GM12878 (cell line): ENCODE data around the gene EXOSC2. TPM values are rescaled to one million over a fixed set of nuclear protein-coding genes. Genes with fewer than 3 reads are reported as not detected.

ENCODE experiments used
- ATAC-seq: fragments of 200-7000 bp; cut with Tn5 transposase; 3 replicates; pipeline ENCODE4 v1.9.1; 2020; ENCODE audit warnings: mild to moderate bottlenecking, moderate library complexity
- BruUV-seq: library from RNA; stranded (reverse); fragments of 400-500 nt; replicated peaks from 2 replicates; lab custom pipeline; 2021; lab: Mats Ljungman, UMichigan
- CTCF ChIA-PET: fragments of 300-600 bp; sonication (Branson Sonifier 250); formaldehyde crosslinking; extraction: SDS; loops from one replicate; lab custom pipeline; 2021; ENCODE audit warnings: inconsistent platforms; lab: Yijun Ruan, JAX
- POLR2A ChIA-PET: fragments of 350-600 bp; formaldehyde crosslinking; extraction: SDS; loops from one replicate; lab custom pipeline; 2021; ENCODE audit warnings: inconsistent platforms; lab: Charles Lee
- RAD21 ChIA-PET: fragments of 300-600 bp; sonication (Branson Sonifier 250); formaldehyde crosslinking; loops from one replicate; lab custom pipeline; 2023; ENCODE audit warnings: antibody characterized with exemption; ENCODE audit not compliant: unreplicated experiment; lab: Charles Lee
- SMC1A ChIA-PET: fragments of 300-600 bp; sonication (Branson Sonifier 250); formaldehyde crosslinking; loops from one replicate; lab custom pipeline; 2023; ENCODE audit not compliant: unreplicated experiment, uncharacterized antibody; lab: Charles Lee
- DNase-seq: peaks from one replicate; pipeline ENCODE4 v3.0.0-alpha.2; 2011; ENCODE audit warnings: low read depth, low spot score
- FAIRE-seq: peaks from 3 replicates; lab custom pipeline; 2011; peaks lifted over from hg19 to GRCh38; lab: Jason Lieb, UNC
- H2AFZ ChIP-seq: 2 replicates; pipeline ENCODE4 v1.6.0; 2011; ENCODE audit warnings: low read depth, low read length, control low read depth; ENCODE audit not compliant: control insufficient read depth
- H3K27ac ChIP-seq: 2 replicates; pipeline ENCODE4 v1.5.1; 2011; ENCODE audit warnings: control low read depth; ENCODE audit not compliant: control insufficient read depth, insufficient read depth
- H3K27me3 ChIP-seq, 2 experiments: replicated peaks in 1 of 2; 2 replicates each; pipeline versions ENCODE4 v1.6.0 to v1.6.1; 2011; ENCODE audit warnings: low read length in 1 of 2; ENCODE audit not compliant: control insufficient read depth in 2 of 2, insufficient read depth in 2 of 2
- H3K36me3 ChIP-seq, 2 experiments: 2 replicates each; pipeline ENCODE4 v1.5.1; 2011; ENCODE audit warnings: low read length in 1 of 2; ENCODE audit not compliant: control insufficient read depth in 2 of 2, insufficient read depth in 2 of 2
- H3K4me1 ChIP-seq: 2 replicates; pipeline ENCODE4 v1.6.1; 2011; ENCODE audit warnings: mild to moderate bottlenecking, low read length, moderate library complexity, mixed read lengths; ENCODE audit not compliant: control insufficient read depth, insufficient read depth
- H3K4me2 ChIP-seq: 2 replicates; pipeline ENCODE4 v1.6.0; 2011; ENCODE audit warnings: control low read depth; ENCODE audit not compliant: control insufficient read depth, insufficient read depth
- H3K4me3 ChIP-seq: fragments of 200-600 bp; sonication (generic); 2 replicates; pipeline ENCODE4 v1.5.1; 2016
- H3K79me2 ChIP-seq: 2 replicates; pipeline ENCODE4 v1.6.0; 2011; ENCODE audit warnings: low read length; ENCODE audit not compliant: control insufficient read depth, insufficient read depth
- H3K9ac ChIP-seq: 2 replicates; pipeline ENCODE4 v1.8.0; 2011; ENCODE audit warnings: low read length, control low read depth, mixed read lengths; ENCODE audit not compliant: control insufficient read depth, insufficient read depth
- H3K9me3 ChIP-seq: replicated peaks from 3 replicates; pipeline ENCODE4 v1.5.1; 2011; ENCODE audit warnings: mild to moderate bottlenecking, low read length; ENCODE audit not compliant: control insufficient read depth, insufficient read depth
- H4K20me1 ChIP-seq: 2 replicates; pipeline ENCODE4 v1.6.0; 2011; ENCODE audit not compliant: control insufficient read depth, insufficient read depth
- CREB1 ChIP-seq: IDR thresholded peaks from 2 replicates; pipeline ENCODE4 v1.6.1; 2012; ENCODE audit warnings: low read depth, mild to moderate bottlenecking, inconsistent platforms
- PBX3 ChIP-seq: IDR thresholded peaks from 2 replicates; pipeline ENCODE4 v1.6.1; 2011; ENCODE audit warnings: mild to moderate bottlenecking, low read depth, low read length, moderate library complexity; ENCODE audit not compliant: insufficient replicate concordance
- POLR2AphosphoS5 ChIP-seq: IDR thresholded peaks from 2 replicates; pipeline ENCODE4 v1.6.1; 2011; ENCODE audit warnings: mild to moderate bottlenecking, low read length, inconsistent platforms
- RCOR1 ChIP-seq: conservative IDR thresholded peaks from 2 replicates; pipeline ENCODE4 v1.6.1; 2012; ENCODE audit warnings: low read depth, low read length, improper control_type of control experiment
- WGBS: methylation state at CpG from one replicate; pipeline ENCODE4 v1.1.6; 2016; ENCODE audit warnings: low lambda C conversion rate; ENCODE audit not compliant: insufficient replicate concordance, insufficient coverage; ENCODE audit errors: missing lambda C conversion rate; 5-methylcytosine and 5-hydroxymethylcytosine counted together
- in situ Hi-C: fragments of 300-500 bp; cut with MboI; formaldehyde crosslinking; loops from 9 replicates; pipeline ENCODE4 v1.14.3; 2018; ENCODE audit warnings: mixed read lengths
- intact Hi-C: fragments of 100-400 bp; cut with micrococcal nuclease; formaldehyde crosslinking; loops from one replicate; pipeline ENCODE4 v1.14.2; 2022; ENCODE audit not compliant: unreplicated experiment
- polyA plus RNA-seq, 11 experiments: library from polyadenylated mRNA; depleted of rRNA in 4 of 11; unstranded in 6 of 11; stranded (reverse) in 5 of 11; fragments of >200 nt; fragmentation: Nextera tagmentation in 4 of 11; fragmentation: Illumina TruSeq in 1 of 11; extraction: Ambion mirVana in 4 of 11; extraction: Trizol in 1 of 11; gene quantifications; 1 replicate in 1 of 11; 2 replicates in 10 of 11; pipeline versions ENCODE4 v1.2.1 to v1.2.3, GENCODE V29; 2011 to 2016; ENCODE audit warnings: inconsistent platforms in 2 of 11, missing spikeins in 2 of 11, low read depth in 1 of 11
- total RNA-seq, 4 experiments: library from RNA; depleted of rRNA in 3 of 4; stranded (reverse); fragments of >200 nt in 3 of 4; fragmentation: Illumina TruSeq in 1 of 4; extraction: Trizol in 1 of 4; gene quantifications; 2 replicates each; pipeline versions ENCODE4 v1.2.1 to v1.2.3, GENCODE V29; 2013 to 2021
- TF ChIP-seq, protein P1 (sequence below): IDR thresholded peaks from 2 replicates; pipeline ENCODE4 v1.6.1; 2012; ENCODE audit warnings: mild to moderate bottlenecking, low read depth, low read length
- TF ChIP-seq, protein P2 (sequence below): fragments of 450-650 bp; IDR thresholded peaks from 2 replicates; pipeline ENCODE4 v1.6.1; 2016; ENCODE audit warnings: mild to moderate bottlenecking

EXOSC2 gene
- total and polyA plus RNA-seq, 10 of the 15 experiments (the other 5 are each of a cell fraction or from before 2014, with no cell fraction given): 26.3 to 55.0 (median 48.0) TPM

- Histone ChIP-seq H3K9ac (no peak overlapping the region), H3K79me2 (no peaks in the 10 kb centered on the region), H3K4me3 (no peak overlapping the region), H4K20me1 (no peaks in the 10 kb centered on the region), H3K36me3 (no peaks in the 10 kb centered on the region), H3K27me3 (peaks cover 14 to 26% of the 10 kb centered on the region in 2 experiments), H2AFZ (no peak overlapping the region), H3K9me3 (no peaks in the 10 kb centered on the region), H3K27ac (no peak overlapping the region), H3K4me1 (no peaks in the 10 kb centered on the region), H3K4me2 (no peak overlapping the region)
- BruUV-seq: no TSS peak
- FAIRE-seq (no peak), DNase-seq (no peak), ATAC-seq (no peak)
- CTCF ChIA-PET: no interaction called here
- POLR2A ChIA-PET: no interaction called here
- SMC1A ChIA-PET: no interaction called here
- intact Hi-C loops: no loop called here
- RAD21 ChIA-PET: no interaction called here
- TF ChIP-seq POLR2AphosphoS5 (no peak), PBX3 (no peak), CREB1 (no peak), RCOR1 (no peak)
- TF ChIP-seq, protein P1, sequence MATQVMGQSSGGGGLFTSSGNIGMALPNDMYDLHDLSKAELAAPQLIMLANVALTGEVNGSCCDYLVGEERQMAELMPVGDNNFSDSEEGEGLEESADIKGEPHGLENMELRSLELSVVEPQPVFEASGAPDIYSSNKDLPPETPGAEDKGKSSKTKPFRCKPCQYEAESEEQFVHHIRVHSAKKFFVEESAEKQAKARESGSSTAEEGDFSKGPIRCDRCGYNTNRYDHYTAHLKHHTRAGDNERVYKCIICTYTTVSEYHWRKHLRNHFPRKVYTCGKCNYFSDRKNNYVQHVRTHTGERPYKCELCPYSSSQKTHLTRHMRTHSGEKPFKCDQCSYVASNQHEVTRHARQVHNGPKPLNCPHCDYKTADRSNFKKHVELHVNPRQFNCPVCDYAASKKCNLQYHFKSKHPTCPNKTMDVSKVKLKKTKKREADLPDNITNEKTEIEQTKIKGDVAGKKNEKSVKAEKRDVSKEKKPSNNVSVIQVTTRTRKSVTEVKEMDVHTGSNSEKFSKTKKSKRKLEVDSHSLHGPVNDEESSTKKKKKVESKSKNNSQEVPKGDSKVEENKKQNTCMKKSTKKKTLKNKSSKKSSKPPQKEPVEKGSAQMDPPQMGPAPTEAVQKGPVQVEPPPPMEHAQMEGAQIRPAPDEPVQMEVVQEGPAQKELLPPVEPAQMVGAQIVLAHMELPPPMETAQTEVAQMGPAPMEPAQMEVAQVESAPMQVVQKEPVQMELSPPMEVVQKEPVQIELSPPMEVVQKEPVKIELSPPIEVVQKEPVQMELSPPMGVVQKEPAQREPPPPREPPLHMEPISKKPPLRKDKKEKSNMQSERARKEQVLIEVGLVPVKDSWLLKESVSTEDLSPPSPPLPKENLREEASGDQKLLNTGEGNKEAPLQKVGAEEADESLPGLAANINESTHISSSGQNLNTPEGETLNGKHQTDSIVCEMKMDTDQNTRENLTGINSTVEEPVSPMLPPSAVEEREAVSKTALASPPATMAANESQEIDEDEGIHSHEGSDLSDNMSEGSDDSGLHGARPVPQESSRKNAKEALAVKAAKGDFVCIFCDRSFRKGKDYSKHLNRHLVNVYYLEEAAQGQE: no peak
- TF ChIP-seq, protein P2, sequence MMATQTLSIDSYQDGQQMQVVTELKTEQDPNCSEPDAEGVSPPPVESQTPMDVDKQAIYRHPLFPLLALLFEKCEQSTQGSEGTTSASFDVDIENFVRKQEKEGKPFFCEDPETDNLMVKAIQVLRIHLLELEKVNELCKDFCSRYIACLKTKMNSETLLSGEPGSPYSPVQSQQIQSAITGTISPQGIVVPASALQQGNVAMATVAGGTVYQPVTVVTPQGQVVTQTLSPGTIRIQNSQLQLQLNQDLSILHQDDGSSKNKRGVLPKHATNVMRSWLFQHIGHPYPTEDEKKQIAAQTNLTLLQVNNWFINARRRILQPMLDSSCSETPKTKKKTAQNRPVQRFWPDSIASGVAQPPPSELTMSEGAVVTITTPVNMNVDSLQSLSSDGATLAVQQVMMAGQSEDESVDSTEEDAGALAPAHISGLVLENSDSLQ: no peak
- in situ Hi-C loops: no loop called here
- WGBS: 10% methylated on average over 46 of the region's 47 CpGs
These were observed 32.0 kb upstream of the EXOSC2 start for GRCh38 chr9:130661451-130662098.
